Measurements from ENCODE around the gene KIAA1217. TPM values are rescaled to one million over a fixed set of nuclear protein-coding genes. Genes with fewer than 3 reads are reported as not detected.

KIAA1217 gene
- total and polyA plus RNA-seq, 2 of the 8 experiments (the other 6 are each of a cell fraction or from before 2014, with no cell fraction given) = 4.5 to 15.6 TPM

- Histone ChIP-seq H3K4me3 (ENCODE audit: extremely low read depth in 1 of 4, insufficient read depth in 2 of 4, low read depth in 3 of 4, low read length in 4 of 4) (no peak overlapping the region), H2AK5ac (ENCODE audit: low read depth, low read length) (no peak overlapping the region), H3K23me2 (ENCODE audit: low read depth, low read length) (no peaks in the 10 kb centered on the region), H2BK120ac (replicated peaks; ENCODE audit: low read depth, low read length) (no peak overlapping the region), H3K23ac (ENCODE audit: insufficient read length) (no peak overlapping the region), H4K91ac (replicated peaks; ENCODE audit: insufficient read length, low read length) (no peak overlapping the region), H4K5ac (ENCODE audit: insufficient read length, low read depth, low read length) (no peak overlapping the region), H2BK12ac (ENCODE audit: low read depth, low read length) (no peak overlapping the region), H3K9ac (replicated peaks in 1 of 4; ENCODE audit: extremely low read depth in 1 of 4, low read depth in 3 of 4, low read length in 3 of 4) (no peak overlapping the region), H2BK15ac (ENCODE audit: low read length) (no peak overlapping the region), H3K4me2 (ENCODE audit: insufficient read depth in 1 of 2, low read depth in 2 of 2, low read length in 2 of 2) (no peak overlapping the region), H3K56ac (replicated peaks; ENCODE audit: insufficient read length, low read depth, low read length) (no peak overlapping the region), H3K18ac (ENCODE audit: extremely low read depth, low read length) (no peak overlapping the region), H3K79me2 (ENCODE audit: control insufficient read depth in 1 of 2, insufficient read depth in 2 of 2, low read length in 2 of 2) (no peaks in the 10 kb centered on the region), H2BK20ac (ENCODE audit: low read length) (no peak overlapping the region), H3K14ac (ENCODE audit: insufficient read length) (no peak overlapping the region), H3K27me3 (replicated peaks in 1 of 4; ENCODE audit: control insufficient read depth in 3 of 4, extremely low read depth in 1 of 4, insufficient read depth in 3 of 4, low read length in 3 of 4) (no peaks in the 10 kb centered on the region), H2BK5ac (ENCODE audit: low read depth, low read length) (no peak overlapping the region), H3K4ac (replicated peaks; ENCODE audit: insufficient read length, low read depth, low read length) (no peak overlapping the region), H3K9me3 (ENCODE audit: insufficient read depth in 2 of 2, low read depth in 1 of 2, low read length in 1 of 2) (no peaks in the 10 kb centered on the region), H4K20me1 (replicated peaks in 1 of 2; ENCODE audit: control insufficient read depth in 1 of 2, insufficient read depth in 2 of 2, low read length in 2 of 2) (no peaks in the 10 kb centered on the region), H3K27ac (ENCODE audit: low read depth, low read length) (no peak overlapping the region), H4K8ac (ENCODE audit: extremely low read depth, insufficient read depth, low read length) (no peak overlapping the region), H3K36me3 (ENCODE audit: control insufficient read depth in 2 of 4, insufficient read depth in 4 of 4, low read length in 3 of 4) (peaks cover 0 to 7% (median 0%) of the 10 kb centered on the region in 4 experiments; a peak in 4 of 8 replicates), H3K79me1 (ENCODE audit: low read depth, low read length) (no peaks in the 10 kb centered on the region), H3K4me1 (replicated peaks in 1 of 4; ENCODE audit: control insufficient read depth in 3 of 4, insufficient read depth in 4 of 4, low read length in 3 of 4) (no peaks in the 10 kb centered on the region), H2AFZ (ENCODE audit: low read length) (no peak overlapping the region)
- TF ChIP-seq SIX5 (IDR thresholded peaks at IDR 0.05; ENCODE audit: low read depth, low read length) (no peak), ATF3 (IDR thresholded peaks at IDR 0.05; ENCODE audit: insufficient read depth, low read depth, low read length) (no peak), CHD2 (IDR thresholded peaks at IDR 0.05; ENCODE audit: low read length) (no peak), CBX5 (IDR thresholded peaks at IDR 0.05; ENCODE audit: low read depth, low read length) (no peak), CTBP2 (IDR thresholded peaks at IDR 0.05; ENCODE audit: borderline replicate concordance, insufficient read depth, insufficient read length, low read length) (no peak), BCL11A (IDR thresholded peaks at IDR 0.05; ENCODE audit: low read depth in 2 of 2, low read length in 2 of 2) (no peak), SP1 (IDR thresholded peaks at IDR 0.05; ENCODE audit: low read depth, low read length) (no peak), CREB1 (IDR thresholded peaks at IDR 0.05) (no peak), PHF8 (conservative IDR thresholded peaks at IDR 0.05; ENCODE audit: low read depth, low read length) (no peak), EGR1 (IDR thresholded peaks at IDR 0.05; ENCODE audit: borderline replicate concordance, low read depth, low read length) (no peak), TBP (IDR thresholded peaks at IDR 0.05; ENCODE audit: low read depth, low read length) (no peak), RAD21 (IDR thresholded peaks at IDR 0.05 in 1 of 2, conservative IDR thresholded peaks at IDR 0.05 in 1 of 2; ENCODE audit: low read depth in 2 of 2, low read length in 2 of 2) (no peak)
- ChIA-PET POLR2A (ENCODE audit: partially characterized antibody) (no interaction called here), CTCF (ENCODE audit: partially characterized antibody) (interaction anchor here (0.6 to 1.3 kb wide), 3 partner anchors 26 to 150 kb away, joined by 3 read pairs; no protein-coding TSS in a partner anchor)
- no peak for DNase-seq (ENCODE audit: low read depth in 1 of 2, low spot score in 2 of 2)
- WGBS, 2 experiments (ENCODE audit: extremely low coverage in 1 of 2, insufficient coverage in 1 of 2, insufficient read length in 1 of 2, insufficient replicate concordance in 2 of 2, low coverage in 1 of 2, low lambda C conversion rate in 2 of 2, missing lambda C conversion rate in 1 of 2) = 86% methylated on average over 13 of the region's 13 CpGs; no CpG with 5 or more reads in 1 of the 2 experiments
- no peak for FAIRE-seq
Observed at GRCh38 chr10:24526085-24526649, 317.2 kb downstream of the KIAA1217 start.

Data from H1 (cell line).